Subcutaneous abdominal adipose tissue (tissue), 5 donors: Measurements from ENCODE around the gene FTH1.
A peak's percentile ranks its signal among the peaks of the same experiment; 100 is the strongest.
"Not testable (repeated sequence)": the region's sequence is repeated elsewhere in the genome, so short reads cannot be mapped to it uniquely, and the experiment has no call there.

ENCODE experiments used
- H3K27ac ChIP-seq: one replicate; pipeline ENCODE4 v1.7.0; 2013; ENCODE audit warnings: low read depth, mild to moderate bottlenecking, inconsistent platforms, low read length, moderate library complexity
- H3K27me3 ChIP-seq, 5 donors: one replicate each; pipeline ENCODE4 v1.7.0; 2013; ENCODE audit warnings: low read length in 5 of 5, inconsistent platforms in 1 of 5; ENCODE audit not compliant: control insufficient read depth in 5 of 5, insufficient read depth in 4 of 5
- H3K36me3 ChIP-seq, 5 donors: one replicate each; pipeline ENCODE4 v1.7.0; 2013; ENCODE audit warnings: low read length in 5 of 5; ENCODE audit not compliant: control insufficient read depth in 5 of 5, insufficient read depth in 5 of 5
- H3K4me1 ChIP-seq, 5 donors: one replicate each; pipeline ENCODE4 v1.7.0; 2013; ENCODE audit warnings: low read length in 5 of 5, mild to moderate bottlenecking in 3 of 5, moderate library complexity in 1 of 5; ENCODE audit not compliant: control insufficient read depth in 5 of 5, insufficient read depth in 5 of 5
- H3K4me3 ChIP-seq, 5 donors: one replicate each; pipeline ENCODE4 v1.7.0; 2013; ENCODE audit warnings: low read length in 5 of 5, low read depth in 1 of 5
- H3K9ac ChIP-seq, 5 donors: one replicate each; pipeline ENCODE4 v1.7.0; 2013; ENCODE audit warnings: low read length in 5 of 5, mild to moderate bottlenecking in 4 of 5, moderate library complexity in 3 of 5
- H3K9me3 ChIP-seq, 5 donors: one replicate each; pipeline ENCODE4 v1.7.0; 2013; ENCODE audit warnings: low read length in 5 of 5; ENCODE audit not compliant: control insufficient read depth in 5 of 5
- donor health status: healthy.
- donor health status: healthy.
- donor health status: healthy.
- donor health status: healthy.
- donor health status: healthy.

Gene FTH1

DNA sequence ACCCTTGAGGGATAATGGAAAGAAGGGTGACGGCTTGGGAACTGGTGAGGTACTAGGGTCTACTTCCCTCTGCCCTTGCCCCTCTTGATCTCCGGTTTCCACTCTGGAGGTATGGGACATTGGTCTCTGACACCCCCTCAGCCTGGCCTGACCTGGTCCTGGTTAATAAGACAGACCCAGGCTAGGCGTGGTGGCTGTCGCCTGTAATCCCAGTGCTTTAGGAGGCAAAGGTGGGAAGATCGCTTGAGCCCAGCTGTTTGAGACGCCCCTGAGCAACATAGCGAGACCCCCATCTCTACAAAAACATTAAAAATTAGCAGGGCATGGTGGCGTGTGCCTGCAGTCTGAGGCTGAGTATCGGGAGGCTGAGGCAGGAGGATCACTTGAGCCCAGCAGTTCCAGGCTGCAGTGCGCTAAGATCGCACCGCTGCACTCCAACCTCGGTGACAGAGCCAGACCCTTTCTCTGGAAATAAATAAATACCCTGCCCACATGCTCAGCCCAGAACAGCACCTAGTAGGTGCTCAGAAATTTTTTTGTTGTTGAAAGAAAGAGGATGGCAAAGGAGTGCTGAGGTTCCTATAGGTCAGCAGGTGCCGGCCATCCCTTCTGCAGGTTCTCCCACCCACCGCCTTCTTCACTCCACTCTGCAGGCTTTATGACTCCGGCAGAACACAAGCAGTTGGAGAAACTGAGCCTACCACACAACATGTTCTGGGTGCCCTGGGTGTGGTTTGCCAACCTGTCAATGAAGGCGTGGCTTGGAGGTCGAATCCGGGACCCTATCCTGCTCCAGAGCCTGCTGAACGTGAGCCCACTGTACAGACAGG is 11.0 kb downstream of the FTH1 start:
- no peaks in the 10 kb centered on the region for H3K9me3 ChIP-seq
- no peaks in the 10 kb centered on the region for H3K27me3 ChIP-seq
- peaks cover 0 to 35% (median 17%) of the 10 kb centered on the region in 5 donors for H3K36me3 ChIP-seq
- H3K9ac ChIP-seq: peak overlapping the region in 1 of 5 donors; percentile 27
- H3K27ac ChIP-seq: peak overlapping the region; percentile 24
- peaks cover under 1 to 30% (median 23%) of the 10 kb centered on the region in 5 donors for H3K4me1 ChIP-seq
- H3K4me3 ChIP-seq: peak overlapping the region in 3 of 5 donors; percentile 42 to 62 (median 58)

- peaks cover 0 to 35% (median 17%) of the 10 kb centered on the region in 5 donors for H3K36me3 ChIP-seq
- peaks cover 0 to 23% (median 17%) of the 10 kb centered on the region in 5 donors for H3K4me1 ChIP-seq
- H3K27ac ChIP-seq: peak overlapping the region; percentile 24
- peak overlapping the region in 4 of 5 donors; percentile 42 to 62 (median 55) for H3K4me3 ChIP-seq
- H3K9me3 ChIP-seq: no peaks in the 10 kb centered on the region
- no peaks in the 10 kb centered on the region for H3K27me3 ChIP-seq
- H3K9ac ChIP-seq: peak overlapping the region in 4 of 5 donors; percentile 27 to 71 (median 51)
These were observed 11.9 kb downstream of the FTH1 start for GRCh38 chr11:61955422-61956135.

DNA sequence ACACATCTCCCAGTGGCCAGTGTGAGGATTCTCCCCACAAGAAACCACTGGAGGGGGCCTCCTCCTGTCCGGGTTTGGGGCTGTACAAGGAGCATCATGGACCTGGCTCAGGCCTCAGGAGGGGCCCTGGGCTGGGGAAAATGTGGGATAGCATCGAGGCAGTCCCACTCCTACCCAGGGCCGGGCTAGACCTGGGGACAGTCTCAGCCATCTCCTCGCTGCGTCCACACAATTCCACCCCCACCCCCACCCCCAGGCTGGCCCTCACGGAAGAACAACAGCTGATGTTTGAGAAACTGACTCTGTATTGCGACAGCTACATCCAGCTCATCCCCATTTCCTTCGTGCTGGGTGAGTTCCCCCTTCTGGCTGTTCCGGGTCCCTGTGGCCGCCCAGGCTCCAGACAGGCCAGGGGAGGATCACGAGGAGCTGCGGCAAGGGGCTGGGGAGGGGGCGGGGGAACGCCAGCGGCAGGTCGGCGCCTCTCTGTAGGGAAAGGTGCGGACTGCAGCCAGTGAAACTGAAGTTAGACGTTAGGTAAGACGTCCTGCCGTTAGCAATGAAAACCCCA is 12.5 kb downstream of the FTH1 start:
- Histone ChIP-seq H3K36me3 (peaks cover 0 to 31% (median 17%) of the 10 kb centered on the region in 5 donors), H3K4me3 (peak overlapping the region in 4 of 5 donors; percentile 36 to 62 (median 55)), H3K4me1 (peaks cover 0 to 23% (median 21%) of the 10 kb centered on the region in 5 donors), H3K27me3 (no peaks in the 10 kb centered on the region), H3K9me3 (no peaks in the 10 kb centered on the region), H3K9ac (peak overlapping the region in 4 of 5 donors; percentile 43 to 71 (median 51)), H3K27ac (peak overlapping the region; percentile 24)

GRCh38 chr11:61954106-61954850 is 13.2 kb downstream of the FTH1 start:
- Histone ChIP-seq H3K27ac (peak overlapping the region; percentile 16), H3K4me3 (peak overlapping the region in 2 of 5 donors; percentile 11 to 62), H3K4me1 (peaks cover 2 to 29% (median 26%) of the 10 kb centered on the region in 5 donors), H3K27me3 (no peaks in the 10 kb centered on the region), H3K9me3 (no peaks in the 10 kb centered on the region), H3K36me3 (peaks cover 0 to 25% (median 12%) of the 10 kb centered on the region in 5 donors), H3K9ac (peak overlapping the region in 3 of 5 donors; percentile 9 to 71 (median 43))

- H3K27ac ChIP-seq, H3K9ac ChIP-seq, H3K4me3 ChIP-seq, H3K27me3 ChIP-seq, H3K9me3 ChIP-seq: not testable (repeated sequence)
- Histone ChIP-seq H3K4me1 (peaks cover 2 to 33% (median 27%) of the 10 kb centered on the region in 5 donors), H3K36me3 (peaks cover 0 to 19% (median 9%) of the 10 kb centered on the region in 5 donors)
These were observed 13.8 kb downstream of the FTH1 start for GRCh38 chr11:61953632-61954031.

GRCh38 chr11:61952882-61953281 is 14.6 kb downstream of the FTH1 start:
- no peaks in the 10 kb centered on the region for H3K9me3 ChIP-seq
- no peak overlapping the region for H3K27ac ChIP-seq
- H3K27me3 ChIP-seq: no peaks in the 10 kb centered on the region
- peaks cover 2 to 33% (median 29%) of the 10 kb centered on the region in 5 donors for H3K4me1 ChIP-seq
- no peak overlapping the region for H3K4me3 ChIP-seq
- H3K36me3 ChIP-seq: peaks cover 0 to 11% (median 4%) of the 10 kb centered on the region in 5 donors
- H3K9ac ChIP-seq: no peak overlapping the region

- Histone ChIP-seq H3K9ac (no peak overlapping the region), H3K27me3 (no peaks in the 10 kb centered on the region), H3K4me1 (peaks cover 2 to 41% (median 38%) of the 10 kb centered on the region in 5 donors), H3K9me3 (no peaks in the 10 kb centered on the region), H3K27ac (no peak overlapping the region), H3K4me3 (no peak overlapping the region), H3K36me3 (peaks cover 0 to under 1% (median 0%) of the 10 kb centered on the region in 5 donors)
These were observed 15.8 kb downstream of the FTH1 start for GRCh38 chr11:61951484-61952135.

DNA sequence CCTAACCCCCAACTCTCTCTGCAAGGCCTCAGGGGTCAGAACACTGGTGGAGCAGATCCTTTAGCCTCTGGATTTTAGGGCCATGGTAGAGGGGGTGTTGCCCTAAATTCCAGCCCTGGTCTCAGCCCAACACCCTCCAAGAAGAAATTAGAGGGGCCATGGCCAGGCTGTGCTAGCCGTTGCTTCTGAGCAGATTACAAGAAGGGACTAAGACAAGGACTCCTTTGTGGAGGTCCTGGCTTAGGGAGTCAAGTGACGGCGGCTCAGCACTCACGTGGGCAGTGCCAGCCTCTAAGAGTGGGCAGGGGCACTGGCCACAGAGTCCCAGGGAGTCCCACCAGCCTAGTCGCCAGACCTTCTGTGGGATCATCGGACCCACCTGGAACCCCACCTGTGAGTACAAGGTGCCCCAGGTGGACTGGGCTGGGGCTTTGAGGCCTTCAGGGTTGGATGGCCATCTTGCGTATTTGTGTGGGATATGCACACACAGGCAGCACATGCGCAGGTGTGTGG is 17.3 kb downstream of the FTH1 start, which contains the start of gene BEST1:
TSS of gene BEST1 (plus strand) at position 317 of the 513 bp plus-strand sequence. CDS start 1,456 bp downstream, outside the sequence.
- H3K36me3 ChIP-seq: no peaks in the 10 kb centered on the region
- peak within 1 kb of the TSS in 1 of 5 donors; percentile 26 for H3K9ac ChIP-seq
- no peaks in the 10 kb centered on the region for H3K9me3 ChIP-seq
- no peaks in the 10 kb centered on the region for H3K27me3 ChIP-seq
- no peak within 1 kb of the TSS for H3K4me3 ChIP-seq
- H3K4me1 ChIP-seq: peaks cover 2 to 29% (median 25%) of the 10 kb centered on the region in 5 donors
- no peak within 1 kb of the TSS for H3K27ac ChIP-seq
